ENCODE results near the gene SH3RF3.

Gene SH3RF3

GRCh38 chr2:109547280-109547679 is 418.3 kb downstream of the SH3RF3 start:
- DNase-seq (ENCODE audit: low read depth in 3 of 3), result no peak

- no peak for DNase-seq (ENCODE audit: low read depth in 3 of 3)
Observed at GRCh38 chr2:109549016-109549590, 420.1 kb downstream of the SH3RF3 start.
